HG02938 (cell line): Measurements from ENCODE around the gene SCEL.

Experiments used
- ATAC-seq: cut with Tn5 transposase; IDR thresholded peaks from one replicate; pipeline ENCODE4 v1.9.1; 2021; ENCODE audit warnings: mild to moderate bottlenecking, moderate library complexity; ENCODE audit not compliant: unreplicated experiment

The SCEL gene

DNA sequence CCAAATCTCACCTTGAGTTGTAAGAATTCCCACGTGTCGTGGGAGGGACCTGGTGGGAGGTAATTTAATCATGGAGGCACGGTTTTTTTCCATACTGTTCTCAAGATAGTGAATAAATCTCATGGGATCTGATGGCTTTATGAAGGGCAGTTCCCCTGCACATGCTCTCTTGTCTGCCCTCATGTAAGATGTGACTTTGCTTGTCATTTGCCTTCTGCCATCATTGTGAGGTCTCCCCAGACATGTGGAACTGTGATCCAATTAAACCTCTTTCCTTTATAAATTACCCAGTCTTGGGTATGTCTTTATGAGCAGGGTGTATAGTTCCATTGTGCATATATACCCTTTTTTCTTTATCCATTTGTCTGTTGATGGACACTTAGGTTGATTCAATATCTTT, 13.1 kb downstream of the SCEL start:
- no peak for ATAC-seq

DNA sequence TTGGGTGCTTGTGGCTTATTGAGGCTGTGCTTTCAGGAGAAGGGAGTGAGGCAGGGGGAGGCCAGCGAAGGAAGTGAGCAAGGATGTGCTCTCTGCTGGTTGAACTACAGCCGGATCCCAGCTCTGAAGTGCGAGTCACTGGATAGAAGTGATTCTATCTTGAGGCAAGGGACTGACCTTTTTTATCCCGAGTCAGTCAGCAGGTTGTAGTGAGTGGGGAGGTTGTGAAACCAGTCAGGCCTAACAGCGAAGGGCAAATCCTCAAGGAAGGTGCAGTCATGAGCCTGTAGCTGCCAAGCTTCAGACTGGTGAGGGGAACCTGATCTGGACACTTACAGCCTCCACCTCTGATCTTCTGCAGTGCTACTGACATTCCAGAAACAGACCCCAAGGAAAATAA, 18.6 kb downstream of the SCEL start:
- no peak for ATAC-seq

DNA sequence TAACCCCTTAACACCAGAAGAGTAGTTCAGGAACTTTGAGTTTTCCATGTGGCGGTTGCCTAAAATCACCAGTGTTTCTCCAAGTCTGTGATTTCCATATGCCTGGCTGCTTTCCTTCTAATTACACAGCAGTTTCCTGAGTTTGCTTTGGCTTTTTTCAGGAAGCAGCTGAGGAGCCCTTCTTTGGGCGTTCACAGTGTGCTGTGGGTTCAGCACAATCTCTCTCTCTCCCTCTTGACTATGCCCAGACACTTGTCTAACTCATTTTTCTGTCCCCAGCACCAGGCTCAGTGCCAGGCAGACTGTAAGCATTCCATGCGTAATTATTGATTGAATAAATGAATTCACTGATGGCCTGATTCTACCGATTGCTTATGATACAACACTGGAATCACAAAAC, 19.7 kb downstream of the SCEL start:
- ATAC-seq: no peak

DNA sequence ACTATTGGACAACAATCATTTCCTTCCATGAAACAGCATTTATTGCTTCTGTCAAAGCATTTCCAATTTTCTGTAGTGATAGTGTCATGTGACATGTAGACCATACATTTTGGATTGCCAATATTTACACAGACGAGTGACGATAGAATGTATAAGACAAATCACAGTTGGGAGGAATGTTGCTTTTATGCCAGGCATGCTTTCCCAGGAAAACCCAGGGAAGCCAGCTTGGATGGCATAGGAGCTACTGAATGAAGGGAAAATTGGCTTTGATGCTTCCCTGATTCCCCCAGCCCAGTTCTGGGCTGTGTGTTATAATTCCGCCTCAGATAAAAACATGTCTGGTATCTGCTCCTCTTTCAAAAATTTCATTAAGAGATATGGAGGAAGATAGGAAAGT, 22.5 kb downstream of the SCEL start:
- no peak for ATAC-seq

DNA sequence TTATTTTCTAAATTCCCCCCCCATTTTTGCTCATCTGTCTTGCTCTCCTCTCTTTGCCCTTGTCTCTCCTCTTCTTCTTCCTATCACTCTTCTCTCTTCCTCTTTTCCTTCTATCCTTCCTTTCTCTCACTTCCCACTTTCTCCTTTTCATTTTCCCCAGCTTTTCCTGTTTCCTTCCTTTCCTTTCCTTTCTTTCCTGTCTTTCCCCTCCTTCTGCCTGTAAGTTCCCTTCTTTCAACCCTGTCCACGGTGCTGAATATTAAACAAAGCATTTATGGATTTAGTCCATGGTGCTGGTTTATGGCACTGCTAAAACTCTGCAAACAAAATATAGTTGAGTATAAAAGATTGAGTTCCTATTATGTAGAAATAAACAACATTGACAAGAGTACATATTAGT, 27.6 kb downstream of the SCEL start:
- no peak for ATAC-seq

DNA sequence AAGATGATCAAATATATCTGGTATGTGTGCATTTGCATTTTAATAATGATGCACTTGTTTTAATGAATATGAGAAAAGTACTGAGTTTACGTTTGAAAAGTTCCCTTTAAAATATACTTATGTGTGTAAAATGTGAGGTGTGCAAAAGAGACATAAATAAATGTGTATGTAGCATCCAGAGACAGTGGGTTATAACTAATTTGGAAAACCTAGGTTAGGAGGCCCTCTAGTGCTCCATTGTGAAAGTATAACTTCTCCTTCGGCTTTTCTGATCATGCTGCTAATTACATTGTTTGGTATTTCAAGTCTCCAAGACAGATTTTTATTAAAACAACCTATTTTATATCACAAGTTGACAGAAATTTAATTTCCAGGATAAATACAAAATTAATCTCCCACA, 30.1 kb downstream of the SCEL start:
- ATAC-seq: peak; percentile 71

DNA sequence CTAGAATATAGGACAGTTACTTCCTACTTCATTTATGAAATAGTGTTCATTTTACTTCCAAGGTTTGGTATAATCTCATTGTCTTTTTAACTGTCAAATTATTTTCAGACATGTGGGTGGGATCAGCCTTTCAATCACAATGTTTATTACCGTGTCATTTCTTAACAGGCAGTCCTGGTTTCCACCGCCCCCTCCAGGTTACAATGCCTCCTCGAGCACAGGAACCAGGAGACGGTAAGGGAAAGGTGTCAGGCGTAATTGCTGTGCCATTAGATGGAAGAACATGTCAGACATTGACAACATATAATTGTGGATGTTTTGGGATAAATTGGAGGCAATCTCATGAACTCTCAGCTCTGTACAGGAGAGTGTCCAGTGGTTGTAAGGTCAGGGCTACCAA, 36.5 kb downstream of the SCEL start:
- no peak for ATAC-seq

DNA sequence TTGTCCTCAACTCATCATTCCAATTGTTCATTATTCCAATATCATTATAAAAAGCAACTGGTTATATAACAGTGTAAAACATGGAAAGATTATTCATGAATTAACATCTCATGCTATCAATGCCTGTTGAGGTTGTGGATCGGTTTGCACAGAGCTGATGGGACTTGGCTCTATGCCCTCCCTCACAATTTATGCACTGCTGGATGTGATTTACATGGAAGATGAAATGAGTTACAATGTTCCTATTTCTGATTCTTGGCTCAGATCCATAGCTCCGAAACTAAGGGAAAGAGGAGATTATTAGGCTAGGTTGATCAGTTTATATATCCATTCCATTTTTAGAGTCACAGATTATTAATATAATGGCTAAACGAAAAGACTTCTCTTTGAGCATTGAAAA, 38.6 kb downstream of the SCEL start:
- ATAC-seq: no peak

DNA sequence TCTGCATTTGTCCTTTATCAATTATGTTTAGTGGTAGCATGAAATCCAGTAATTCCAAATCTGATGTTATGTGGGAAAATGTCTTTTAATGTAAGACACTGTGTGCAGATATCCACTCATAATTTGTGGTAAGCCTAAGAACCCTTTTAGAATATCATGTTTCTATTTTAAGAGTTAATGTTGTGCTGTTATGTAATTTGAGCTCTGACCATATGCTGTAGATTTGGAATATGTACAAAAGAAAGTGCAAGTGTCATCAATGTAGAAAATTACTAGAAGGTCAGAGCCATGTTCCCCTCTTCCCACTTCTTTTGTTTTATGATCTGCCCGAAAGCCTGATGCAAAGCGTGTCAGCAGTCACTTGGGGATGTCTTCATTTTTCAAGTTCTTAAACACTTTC, 44.5 kb downstream of the SCEL start:
- ATAC-seq: no peak

DNA sequence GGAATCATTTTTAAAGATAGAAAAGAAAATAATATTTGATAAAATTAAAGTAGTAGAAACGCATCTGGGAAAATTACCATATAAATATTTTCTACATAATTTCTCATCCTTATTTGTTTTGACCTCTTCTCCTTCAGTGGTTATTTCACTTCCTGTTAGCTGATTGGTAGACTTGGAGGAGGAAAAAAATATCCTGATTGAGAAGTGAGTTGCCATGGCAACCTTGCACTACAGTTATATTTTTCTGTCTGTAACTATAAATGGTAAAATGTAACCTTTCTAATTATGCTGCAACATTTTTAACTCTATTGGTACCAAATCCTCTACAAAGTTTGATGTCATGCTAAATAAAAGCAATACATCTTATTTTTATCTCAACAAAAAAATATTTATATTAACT, 45.2 kb downstream of the SCEL start:
- ATAC-seq: no peak

DNA sequence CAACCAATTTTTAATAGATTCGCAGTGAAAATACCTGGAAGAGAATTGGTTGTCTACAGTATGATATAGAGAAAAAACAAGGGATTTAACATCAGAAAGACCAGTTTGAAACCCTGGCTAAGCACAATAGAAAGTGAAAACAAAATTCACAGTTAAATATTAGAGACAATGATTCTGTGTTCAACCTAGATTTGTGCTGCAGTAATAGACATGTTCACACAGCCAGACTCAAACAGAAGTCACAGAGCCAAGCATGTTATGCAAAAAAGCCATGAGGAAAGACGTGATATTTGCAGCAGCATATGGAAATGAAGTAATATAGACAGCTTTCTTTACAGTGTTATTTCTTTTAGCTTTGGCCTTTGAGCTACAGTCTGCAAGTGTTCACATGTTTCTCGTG, 48.1 kb downstream of the SCEL start:
- no peak for ATAC-seq

DNA sequence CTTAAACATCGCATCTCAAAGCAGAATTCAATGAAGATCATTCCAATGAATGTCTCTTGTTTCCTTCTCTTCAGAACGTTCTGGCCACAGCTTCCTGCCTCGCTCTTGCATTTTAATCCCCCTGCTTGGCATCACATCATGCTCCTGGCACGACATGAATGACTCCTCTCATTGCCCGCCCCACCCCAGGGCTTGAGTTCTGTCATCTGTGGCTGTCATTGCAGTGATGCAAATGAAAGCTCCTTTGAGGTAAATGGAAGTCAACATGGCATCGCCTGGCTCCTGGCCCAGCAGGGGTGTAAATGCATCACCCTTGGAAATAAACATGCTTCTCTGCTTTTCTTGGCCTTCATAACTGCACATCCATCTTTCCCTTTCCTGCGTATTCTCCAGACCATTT, 48.6 kb downstream of the SCEL start:
- ATAC-seq: no peak

DNA sequence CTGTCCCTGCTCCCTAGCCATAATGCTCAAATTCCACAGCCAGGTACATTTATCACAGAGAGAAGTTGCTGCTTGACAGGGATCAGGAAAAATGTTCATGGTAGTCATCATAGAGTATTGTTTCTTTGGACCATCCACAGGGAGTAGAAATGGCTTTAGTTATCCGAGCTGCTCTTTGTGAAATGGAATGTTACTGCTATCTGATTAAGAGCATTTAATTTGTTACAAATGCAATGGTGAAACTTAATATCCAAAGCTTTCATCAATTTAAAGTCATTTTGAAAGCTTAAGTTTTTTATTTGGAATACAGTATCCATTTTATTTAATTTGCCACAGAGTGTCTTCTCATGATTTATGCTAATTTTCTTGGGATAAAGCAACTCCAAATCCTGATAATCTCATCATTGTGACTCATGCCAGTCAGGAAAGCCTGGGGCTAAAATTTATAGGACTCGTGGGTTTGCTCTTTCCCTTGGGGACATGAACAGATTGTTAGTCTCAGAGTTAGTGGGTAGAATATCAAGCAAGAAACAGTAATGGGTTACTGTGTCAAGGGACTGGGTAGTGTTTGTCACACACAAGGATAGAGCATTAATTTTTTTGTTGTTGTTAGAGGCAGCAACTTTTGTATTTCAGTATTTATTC, 59.8 kb downstream of the SCEL start:
- no peak for ATAC-seq

DNA sequence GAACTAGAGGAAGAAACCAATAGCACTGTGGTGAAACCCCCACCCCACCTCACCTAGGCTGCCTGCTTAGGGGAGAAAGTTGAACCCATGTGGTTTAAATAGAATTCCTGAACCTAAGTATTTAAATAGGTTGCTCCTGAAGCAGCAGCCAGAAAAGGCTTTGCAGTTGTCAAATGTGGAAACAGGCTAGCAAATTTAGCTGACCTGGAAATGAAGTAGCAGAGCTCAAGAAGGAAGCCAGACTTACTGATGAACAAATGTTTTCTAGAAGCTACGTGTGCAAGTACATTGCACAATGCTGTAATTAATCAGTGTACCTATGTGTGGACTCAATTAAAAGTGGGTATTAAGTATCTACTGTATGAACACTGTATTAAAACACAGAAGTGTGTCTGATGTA, 61.3 kb downstream of the SCEL start:
- no peak for ATAC-seq

DNA sequence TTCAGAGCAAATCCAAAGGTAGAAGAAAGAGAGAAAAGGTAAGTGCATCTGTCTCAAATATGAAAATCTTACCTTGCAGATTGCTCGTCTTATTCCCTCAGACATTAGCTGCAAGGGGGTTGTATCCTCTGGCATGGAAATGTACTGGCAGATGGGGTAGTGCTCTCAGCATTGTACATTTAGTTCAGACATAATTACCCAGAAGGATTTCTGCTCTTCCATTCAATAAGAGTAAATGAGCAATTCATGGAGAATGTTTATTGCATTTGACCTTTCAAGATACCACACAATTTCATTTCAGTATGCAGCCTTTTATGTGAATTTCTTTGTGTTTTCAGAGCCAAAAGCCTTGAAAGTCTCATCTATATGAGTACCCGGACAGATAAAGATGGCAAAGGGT, 63.8 kb downstream of the SCEL start:
- ATAC-seq: no peak

DNA sequence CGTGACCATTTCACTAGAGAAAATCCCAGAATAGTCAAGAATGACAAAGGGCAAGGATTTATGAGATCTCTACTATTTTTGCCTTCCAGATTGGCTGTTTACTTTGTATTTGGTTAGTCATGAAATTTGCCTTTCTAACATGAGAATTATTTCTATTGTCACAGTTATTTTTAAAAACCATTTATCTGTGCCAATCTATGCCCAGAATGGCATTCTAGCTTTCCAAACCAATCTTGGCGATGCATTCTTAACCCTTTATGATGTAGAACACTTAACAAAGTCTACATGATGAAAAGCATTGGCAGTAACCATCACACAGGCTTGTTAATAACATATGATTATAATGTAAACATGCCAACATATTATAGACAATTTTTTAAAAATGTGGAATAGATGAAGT, 65.2 kb downstream of the SCEL start:
- ATAC-seq: no peak

DNA sequence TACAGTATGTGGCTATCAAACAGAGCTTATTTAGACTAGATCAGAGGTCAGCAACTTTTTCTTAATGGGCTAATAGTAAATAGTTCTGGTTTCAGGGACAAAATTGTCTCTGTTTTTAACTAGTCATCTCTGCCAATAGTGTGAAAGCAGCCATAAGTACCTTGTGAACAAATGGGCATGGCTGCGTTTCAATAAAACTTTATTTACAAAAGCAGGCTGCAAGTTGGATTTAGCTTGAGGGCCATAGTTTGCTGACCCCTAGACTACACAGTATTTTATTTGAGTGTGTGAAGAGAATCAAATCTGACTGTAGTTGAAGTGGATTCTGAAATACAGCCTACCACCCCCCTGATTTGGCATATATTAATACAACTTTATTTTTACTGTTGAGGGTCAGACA, 75.6 kb downstream of the SCEL start:
- ATAC-seq: no peak

DNA sequence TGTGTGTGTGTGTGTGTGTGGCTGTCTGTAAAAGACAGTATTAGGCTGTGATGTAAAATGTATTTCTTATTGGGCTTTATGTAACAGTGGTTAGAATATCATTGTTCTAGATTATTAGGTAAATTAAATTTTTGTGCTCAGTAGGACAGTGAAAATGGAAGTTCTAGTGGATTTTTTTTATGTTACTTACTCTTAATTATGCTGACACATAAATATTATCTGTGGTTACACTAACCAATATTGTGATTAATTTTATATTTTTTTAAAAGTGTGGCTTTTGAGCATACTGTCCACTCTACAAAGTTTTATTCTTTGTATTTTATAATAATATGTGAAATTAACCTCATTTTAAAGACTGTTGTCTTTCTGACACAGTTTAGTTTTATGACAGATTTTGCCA, 80.5 kb downstream of the SCEL start:
- no peak for ATAC-seq

DNA sequence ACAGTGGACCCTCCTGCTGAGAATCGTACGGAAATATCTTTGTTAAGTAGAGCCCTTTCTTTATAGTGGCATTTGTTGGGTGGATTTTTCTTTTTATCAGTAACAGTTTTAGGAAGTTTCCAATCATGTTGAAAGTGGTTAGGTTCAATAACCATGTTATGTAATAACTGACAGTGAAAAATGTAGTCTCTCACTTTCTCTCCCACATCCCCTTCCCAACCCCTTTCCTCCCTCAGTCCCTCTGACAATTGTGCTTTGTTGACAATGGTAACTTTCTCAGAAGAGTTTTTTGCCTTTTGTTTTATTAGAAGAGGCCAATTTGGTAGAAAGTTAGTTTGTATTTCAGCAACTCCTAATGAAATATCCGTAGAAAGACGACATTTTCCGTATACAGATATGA, 84.1 kb downstream of the SCEL start:
- no peak for ATAC-seq

DNA sequence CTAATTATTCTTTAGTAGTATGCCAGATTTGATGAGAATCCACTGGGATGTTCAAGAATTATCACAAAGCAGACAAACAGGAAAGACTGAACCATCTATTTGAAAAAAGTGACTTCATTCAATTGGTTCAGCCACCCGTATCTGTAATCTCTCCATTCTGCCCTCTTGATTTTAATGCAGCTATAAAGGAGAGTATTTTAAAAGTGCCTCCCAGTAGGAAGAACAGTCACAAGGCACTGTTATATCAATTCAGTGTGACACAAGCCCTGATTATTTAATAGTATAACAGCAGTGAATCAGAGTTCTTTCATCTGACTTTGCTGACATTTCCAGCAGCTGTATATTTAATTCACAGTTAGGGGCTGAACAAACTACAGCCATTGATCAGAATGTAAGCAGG, 84.6 kb downstream of the SCEL start:
- ATAC-seq: no peak

DNA sequence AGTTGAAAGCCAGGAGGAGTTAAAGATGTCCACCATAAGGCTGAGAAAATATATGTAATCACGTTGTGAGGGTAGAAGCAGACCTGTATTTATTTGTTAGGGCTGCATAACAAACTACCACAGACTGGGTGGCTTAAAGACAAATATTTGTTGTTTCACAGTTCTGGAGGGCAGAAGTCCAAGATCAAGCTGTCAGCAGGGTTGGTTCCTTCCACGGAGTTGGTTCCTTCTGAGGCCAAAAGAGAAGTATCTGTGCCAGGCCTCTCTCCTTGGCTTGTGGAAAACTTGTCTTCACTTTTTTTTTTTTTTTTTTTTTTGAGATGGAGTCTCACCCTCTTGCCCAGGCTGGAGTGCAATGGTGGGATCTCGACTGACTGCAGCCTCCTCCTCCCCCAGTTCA, 88.3 kb downstream of the SCEL start:
- ATAC-seq: no peak

DNA sequence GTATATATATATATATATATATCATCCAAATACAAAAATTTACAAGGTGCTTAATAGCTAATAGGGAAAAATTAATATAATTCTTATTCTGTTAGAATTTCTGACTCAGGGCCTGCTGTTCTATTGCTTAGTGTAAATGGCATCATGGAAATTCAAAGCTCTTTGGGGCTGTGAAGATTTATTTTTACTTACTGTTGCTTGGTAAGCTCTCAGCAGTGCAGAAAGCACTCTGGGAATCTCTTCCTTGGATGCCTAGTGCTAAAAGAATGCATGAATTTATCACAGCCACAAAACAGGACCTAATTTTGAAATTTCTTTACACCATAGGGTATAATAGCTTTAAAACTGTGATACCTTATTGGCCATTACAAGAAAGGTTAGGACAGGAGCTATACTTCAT, 92.7 kb downstream of the SCEL start:
- no peak for ATAC-seq

DNA sequence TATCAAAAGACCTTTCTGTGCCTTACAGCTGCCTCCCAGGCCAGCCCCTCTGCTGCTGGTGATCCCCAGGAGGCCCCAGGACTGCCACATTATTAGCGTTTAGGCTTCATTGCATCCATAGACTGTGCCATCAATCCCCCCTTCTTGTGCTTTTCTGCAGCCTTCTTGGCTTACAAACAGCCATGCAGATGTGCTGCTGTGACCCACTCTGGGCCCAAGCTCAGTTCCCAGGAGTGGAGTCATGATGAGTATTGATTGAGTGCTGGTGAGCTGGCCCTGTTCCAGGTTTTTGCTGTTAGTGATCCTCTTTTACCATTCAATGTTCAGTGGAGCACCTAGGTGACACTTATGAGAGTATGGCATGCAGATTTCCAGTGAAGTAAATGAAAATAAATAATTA, 102.1 kb downstream of the SCEL start:
- no peak for ATAC-seq

DNA sequence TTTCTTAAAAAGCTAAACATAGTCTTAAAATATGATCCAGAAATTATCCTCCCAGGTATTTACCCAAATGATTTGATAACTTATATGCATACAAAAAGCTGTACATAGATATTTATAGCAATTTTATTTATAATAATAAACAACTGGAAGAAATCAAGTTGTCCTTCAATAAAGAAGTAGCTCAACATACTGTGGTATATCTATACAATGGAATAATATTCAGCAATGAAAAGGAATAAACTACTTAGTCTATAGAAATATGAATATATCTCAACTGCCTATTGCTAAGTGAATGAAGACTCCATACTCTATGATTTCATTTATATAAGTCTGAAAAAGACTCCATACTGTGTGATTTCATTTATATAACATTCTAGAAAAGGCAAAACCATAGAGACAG, 114.9 kb downstream of the SCEL start:
- no peak for ATAC-seq
